ENCODE measurements around the gene ICAM4. TPM values are rescaled to one million over a fixed set of nuclear protein-coding genes. Genes with fewer than 3 reads are reported as not detected.

The ICAM4 gene
- total and polyA plus RNA-seq, 2 of the 13 experiments (the other 11 are each of a cell fraction or from before 2014, with no cell fraction given): 2.9 to 4.0 TPM

DNA sequence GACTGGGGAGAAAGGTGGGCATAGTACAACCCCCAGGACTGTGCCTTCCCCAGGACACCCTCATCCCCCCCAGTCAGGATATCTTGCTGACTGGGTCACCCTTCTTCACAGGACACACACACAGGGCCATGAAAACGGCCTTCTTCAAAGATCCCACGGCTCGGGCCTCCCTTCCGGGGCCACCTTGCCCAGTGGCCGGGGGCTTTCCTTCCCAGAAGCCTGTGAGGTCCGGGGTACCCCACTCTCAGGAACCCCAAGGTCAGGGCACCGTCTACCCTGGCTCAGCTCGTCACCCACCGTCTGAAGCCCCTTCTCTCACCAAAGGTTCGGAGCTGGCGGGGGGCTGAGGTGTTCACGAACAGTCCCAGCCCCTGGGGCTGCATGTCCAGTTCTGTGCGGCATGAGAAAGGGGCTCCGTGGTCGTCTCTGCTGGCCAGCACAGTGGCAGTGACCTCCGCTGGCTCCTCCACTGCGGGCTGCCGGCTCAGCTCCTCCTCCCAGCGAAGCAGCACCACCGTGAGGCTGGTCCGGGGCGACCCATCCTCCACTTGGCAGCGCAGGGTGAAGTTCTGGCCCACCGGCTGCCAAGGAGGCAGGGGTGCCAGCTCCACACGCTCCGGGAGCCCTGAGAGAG lies 48.7 kb downstream of the ICAM4 start (continued):
- no peak for TF ChIP-seq ZBTB42 (CRISPR knock-in tag; IDR thresholded peaks at IDR 0.05)
- TF ChIP-seq, protein P1, sequence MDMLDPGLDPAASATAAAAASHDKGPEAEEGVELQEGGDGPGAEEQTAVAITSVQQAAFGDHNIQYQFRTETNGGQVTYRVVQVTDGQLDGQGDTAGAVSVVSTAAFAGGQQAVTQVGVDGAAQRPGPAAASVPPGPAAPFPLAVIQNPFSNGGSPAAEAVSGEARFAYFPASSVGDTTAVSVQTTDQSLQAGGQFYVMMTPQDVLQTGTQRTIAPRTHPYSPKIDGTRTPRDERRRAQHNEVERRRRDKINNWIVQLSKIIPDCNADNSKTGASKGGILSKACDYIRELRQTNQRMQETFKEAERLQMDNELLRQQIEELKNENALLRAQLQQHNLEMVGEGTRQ (IDR thresholded peaks at IDR 0.05; ENCODE audit: low read depth, low read length): no peak
- TF ChIP-seq, protein P1 (CRISPR knock-in tag; IDR thresholded peaks at IDR 0.05; ENCODE audit: borderline replicate concordance): no peak
- peak; percentile 48; the same call in 1 of the 2 replicates for TF ChIP-seq RAD21 (CRISPR knock-in tag; IDR thresholded peaks at IDR 0.05)
- TF ChIP-seq ATRX (CRISPR knock-in tag; IDR thresholded peaks at IDR 0.05; ENCODE audit: borderline replicate concordance): no peak
- no peak for TF ChIP-seq SIN3A (IDR thresholded peaks at IDR 0.05; ENCODE audit: borderline replicate concordance, low read depth, low read length)
- TF ChIP-seq, protein P2, sequence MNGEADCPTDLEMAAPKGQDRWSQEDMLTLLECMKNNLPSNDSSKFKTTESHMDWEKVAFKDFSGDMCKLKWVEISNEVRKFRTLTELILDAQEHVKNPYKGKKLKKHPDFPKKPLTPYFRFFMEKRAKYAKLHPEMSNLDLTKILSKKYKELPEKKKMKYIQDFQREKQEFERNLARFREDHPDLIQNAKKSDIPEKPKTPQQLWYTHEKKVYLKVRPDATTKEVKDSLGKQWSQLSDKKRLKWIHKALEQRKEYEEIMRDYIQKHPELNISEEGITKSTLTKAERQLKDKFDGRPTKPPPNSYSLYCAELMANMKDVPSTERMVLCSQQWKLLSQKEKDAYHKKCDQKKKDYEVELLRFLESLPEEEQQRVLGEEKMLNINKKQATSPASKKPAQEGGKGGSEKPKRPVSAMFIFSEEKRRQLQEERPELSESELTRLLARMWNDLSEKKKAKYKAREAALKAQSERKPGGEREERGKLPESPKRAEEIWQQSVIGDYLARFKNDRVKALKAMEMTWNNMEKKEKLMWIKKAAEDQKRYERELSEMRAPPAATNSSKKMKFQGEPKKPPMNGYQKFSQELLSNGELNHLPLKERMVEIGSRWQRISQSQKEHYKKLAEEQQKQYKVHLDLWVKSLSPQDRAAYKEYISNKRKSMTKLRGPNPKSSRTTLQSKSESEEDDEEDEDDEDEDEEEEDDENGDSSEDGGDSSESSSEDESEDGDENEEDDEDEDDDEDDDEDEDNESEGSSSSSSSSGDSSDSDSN (CRISPR knock-in tag; IDR thresholded peaks at IDR 0.05): peak; percentile 41; the same call in 1 of the 2 replicates
- 0 out of 2 replicates have a peak, but pooled peaks have one; percentile 51 for TF ChIP-seq RXRB (CRISPR knock-in tag; IDR thresholded peaks at IDR 0.05; ENCODE audit: borderline replicate concordance)
- TF ChIP-seq, protein P3, sequence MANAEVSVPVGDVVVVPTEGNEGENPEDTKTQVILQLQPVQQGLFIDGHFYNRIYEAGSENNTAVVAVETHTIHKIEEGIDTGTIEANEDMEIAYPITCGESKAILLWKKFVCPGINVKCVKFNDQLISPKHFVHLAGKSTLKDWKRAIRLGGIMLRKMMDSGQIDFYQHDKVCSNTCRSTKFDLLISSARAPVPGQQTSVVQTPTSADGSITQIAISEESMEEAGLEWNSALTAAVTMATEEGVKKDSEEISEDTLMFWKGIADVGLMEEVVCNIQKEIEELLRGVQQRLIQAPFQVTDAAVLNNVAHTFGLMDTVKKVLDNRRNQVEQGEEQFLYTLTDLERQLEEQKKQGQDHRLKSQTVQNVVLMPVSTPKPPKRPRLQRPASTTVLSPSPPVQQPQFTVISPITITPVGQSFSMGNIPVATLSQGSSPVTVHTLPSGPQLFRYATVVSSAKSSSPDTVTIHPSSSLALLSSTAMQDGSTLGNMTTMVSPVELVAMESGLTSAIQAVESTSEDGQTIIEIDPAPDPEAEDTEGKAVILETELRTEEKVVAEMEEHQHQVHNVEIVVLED (CRISPR knock-in tag; IDR thresholded peaks at IDR 0.05; ENCODE audit: borderline replicate concordance): no peak
- no peak for TF ChIP-seq TEAD2 (CRISPR knock-in tag; IDR thresholded peaks at IDR 0.05)
- no peak for TF ChIP-seq MLLT10 (CRISPR knock-in tag; IDR thresholded peaks at IDR 0.05)
- TF ChIP-seq, protein P4, sequence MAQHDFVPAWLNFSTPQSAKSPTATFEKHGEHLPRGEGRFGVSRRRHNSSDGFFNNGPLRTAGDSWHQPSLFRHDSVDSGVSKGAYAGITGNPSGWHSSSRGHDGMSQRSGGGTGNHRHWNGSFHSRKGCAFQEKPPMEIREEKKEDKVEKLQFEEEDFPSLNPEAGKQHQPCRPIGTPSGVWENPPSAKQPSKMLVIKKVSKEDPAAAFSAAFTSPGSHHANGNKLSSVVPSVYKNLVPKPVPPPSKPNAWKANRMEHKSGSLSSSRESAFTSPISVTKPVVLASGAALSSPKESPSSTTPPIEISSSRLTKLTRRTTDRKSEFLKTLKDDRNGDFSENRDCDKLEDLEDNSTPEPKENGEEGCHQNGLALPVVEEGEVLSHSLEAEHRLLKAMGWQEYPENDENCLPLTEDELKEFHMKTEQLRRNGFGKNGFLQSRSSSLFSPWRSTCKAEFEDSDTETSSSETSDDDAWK (CRISPR knock-in tag; IDR thresholded peaks at IDR 0.05): no peak
- TF ChIP-seq ADNP (CRISPR knock-in tag; IDR thresholded peaks at IDR 0.05): no peak
- TF ChIP-seq ZSCAN9 (CRISPR knock-in tag; IDR thresholded peaks at IDR 0.05; ENCODE audit: borderline replicate concordance): no peak
- no peak for TF ChIP-seq U2AF2 (IDR thresholded peaks at IDR 0.05; ENCODE audit: low read depth, low read length)
- TF ChIP-seq ZNF225 (CRISPR knock-in tag; IDR thresholded peaks at IDR 0.05): 0 out of 2 replicates have a peak, but pooled peaks have one; percentile 15
- TF ChIP-seq, protein P5, sequence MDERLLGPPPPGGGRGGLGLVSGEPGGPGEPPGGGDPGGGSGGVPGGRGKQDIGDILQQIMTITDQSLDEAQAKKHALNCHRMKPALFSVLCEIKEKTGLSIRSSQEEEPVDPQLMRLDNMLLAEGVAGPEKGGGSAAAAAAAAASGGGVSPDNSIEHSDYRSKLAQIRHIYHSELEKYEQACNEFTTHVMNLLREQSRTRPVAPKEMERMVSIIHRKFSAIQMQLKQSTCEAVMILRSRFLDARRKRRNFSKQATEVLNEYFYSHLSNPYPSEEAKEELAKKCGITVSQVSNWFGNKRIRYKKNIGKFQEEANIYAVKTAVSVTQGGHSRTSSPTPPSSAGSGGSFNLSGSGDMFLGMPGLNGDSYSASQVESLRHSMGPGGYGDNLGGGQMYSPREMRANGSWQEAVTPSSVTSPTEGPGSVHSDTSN (CRISPR knock-in tag; IDR thresholded peaks at IDR 0.05): no peak
- no peak for TF ChIP-seq FOXK2 (IDR thresholded peaks at IDR 0.05)
- TF ChIP-seq CCDC6 (CRISPR knock-in tag; IDR thresholded peaks at IDR 0.05): no peak
- TF ChIP-seq, protein P6, sequence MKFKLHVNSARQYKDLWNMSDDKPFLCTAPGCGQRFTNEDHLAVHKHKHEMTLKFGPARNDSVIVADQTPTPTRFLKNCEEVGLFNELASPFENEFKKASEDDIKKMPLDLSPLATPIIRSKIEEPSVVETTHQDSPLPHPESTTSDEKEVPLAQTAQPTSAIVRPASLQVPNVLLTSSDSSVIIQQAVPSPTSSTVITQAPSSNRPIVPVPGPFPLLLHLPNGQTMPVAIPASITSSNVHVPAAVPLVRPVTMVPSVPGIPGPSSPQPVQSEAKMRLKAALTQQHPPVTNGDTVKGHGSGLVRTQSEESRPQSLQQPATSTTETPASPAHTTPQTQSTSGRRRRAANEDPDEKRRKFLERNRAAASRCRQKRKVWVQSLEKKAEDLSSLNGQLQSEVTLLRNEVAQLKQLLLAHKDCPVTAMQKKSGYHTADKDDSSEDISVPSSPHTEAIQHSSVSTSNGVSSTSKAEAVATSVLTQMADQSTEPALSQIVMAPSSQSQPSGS (CRISPR knock-in tag; IDR thresholded peaks at IDR 0.05): no peak
- TF ChIP-seq SIX4 (CRISPR knock-in tag; IDR thresholded peaks at IDR 0.05): no peak
